GM12891 (cell line): ENCODE measurements around the gene SLC5A10.

ENCODE experiments used
- POLR2A ChIP-seq: IDR thresholded peaks from 2 replicates; pipeline ENCODE4 v1.6.1; 2011; ENCODE audit warnings: low read depth, low read length, control low read depth
- TAF1 ChIP-seq: IDR thresholded peaks from 2 replicates; pipeline ENCODE4 v1.6.1; 2011; ENCODE audit warnings: low read depth, low read length, control low read depth

- TF ChIP-seq POLR2A: no peak
- TF ChIP-seq TAF1: no peak
Observed at GRCh38 chr17:18944646-18945045, 7.3 kb upstream of the SLC5A10 start.
